Measurements from ENCODE around the gene SND1.

The SND1 gene

GRCh38 chr7:127995881-127996215 is 343.9 kb downstream of the SND1 start:
- no peak for DNase-seq (ENCODE audit: low read depth in 2 of 2)

- no peak for DNase-seq (ENCODE audit: low read depth in 2 of 2)
Observed at GRCh38 chr7:127996253-127997071, 344.5 kb downstream of the SND1 start.

GRCh38 chr7:127997226-127997922 is 345.4 kb downstream of the SND1 start:
- DNase-seq (ENCODE audit: low read depth in 2 of 2), result no peak

- DNase-seq (ENCODE audit: low read depth in 2 of 2), result no peak
Observed at GRCh38 chr7:127998671-127999070, 346.7 kb downstream of the SND1 start.

- DNase-seq (ENCODE audit: low read depth in 2 of 2), result no peak
Observed at GRCh38 chr7:128000048-128000447, 348.1 kb downstream of the SND1 start.

- DNase-seq (ENCODE audit: low read depth in 2 of 2), result no peak
Observed at GRCh38 chr7:128000854-128001265, 348.9 kb downstream of the SND1 start.

- no peak for DNase-seq (ENCODE audit: low read depth in 2 of 2)
Observed at GRCh38 chr7:128003167-128003566, 351.2 kb downstream of the SND1 start.

GRCh38 chr7:128003787-128004186 is 351.8 kb downstream of the SND1 start:
- DNase-seq (ENCODE audit: low read depth in 2 of 2), result no peak

- no peak for DNase-seq (ENCODE audit: low read depth in 2 of 2)
Observed at GRCh38 chr7:128004623-128005022, 352.6 kb downstream of the SND1 start.

- DNase-seq (ENCODE audit: low read depth in 2 of 2), result no peak
Observed at GRCh38 chr7:128005117-128005516, 353.1 kb downstream of the SND1 start.

- no peak for DNase-seq (ENCODE audit: low read depth in 2 of 2)
Observed at GRCh38 chr7:128005759-128006159, 353.8 kb downstream of the SND1 start.

GRCh38 chr7:128006550-128007302 is 354.7 kb downstream of the SND1 start:
- no peak for DNase-seq (ENCODE audit: low read depth in 2 of 2)

- DNase-seq (ENCODE audit: low read depth in 2 of 2), result no peak
Observed at GRCh38 chr7:128007303-128007680, 355.3 kb downstream of the SND1 start.

GRCh38 chr7:128008141-128008540 is 356.1 kb downstream of the SND1 start:
- DNase-seq (ENCODE audit: low read depth in 2 of 2), result no peak

- no peak for DNase-seq (ENCODE audit: low read depth in 2 of 2)
Observed at GRCh38 chr7:128008744-128009143, 356.8 kb downstream of the SND1 start.

GRCh38 chr7:128010391-128011127 is 358.6 kb downstream of the SND1 start:
- no peak for DNase-seq (ENCODE audit: low read depth in 2 of 2)

GRCh38 chr7:128011131-128011661 is 359.2 kb downstream of the SND1 start:
- no peak for DNase-seq (ENCODE audit: low read depth in 2 of 2)

GRCh38 chr7:128014811-128015210 is 362.8 kb downstream of the SND1 start:
- no peak for DNase-seq (ENCODE audit: low read depth in 2 of 2)

GRCh38 chr7:128017460-128017859 is 365.5 kb downstream of the SND1 start:
- DNase-seq (ENCODE audit: low read depth in 2 of 2), result no peak

GRCh38 chr7:128017862-128018845 is 366.2 kb downstream of the SND1 start:
- no peak for DNase-seq (ENCODE audit: low read depth in 2 of 2)

Data from activated CD4-positive, alpha-beta T cell treated with anti-CD3 and anti-CD28 coated beads for 24 hours (primary cell).